Inferior parietal cortex (tissue), 1 donor: ENCODE results near the gene GIMD1.
A peak's percentile ranks its signal among the peaks of the same experiment; 100 is the strongest.
"Not testable (repeated sequence)": the region's sequence is repeated elsewhere in the genome, so short reads cannot be mapped to it uniquely, and the experiment has no call there.

Experiments used
- DNase-seq: peaks from one replicate; pipeline ENCODE4 v3.0.0-alpha.2; 2016; ENCODE audit errors: extremely low spot score

The GIMD1 gene

DNA sequence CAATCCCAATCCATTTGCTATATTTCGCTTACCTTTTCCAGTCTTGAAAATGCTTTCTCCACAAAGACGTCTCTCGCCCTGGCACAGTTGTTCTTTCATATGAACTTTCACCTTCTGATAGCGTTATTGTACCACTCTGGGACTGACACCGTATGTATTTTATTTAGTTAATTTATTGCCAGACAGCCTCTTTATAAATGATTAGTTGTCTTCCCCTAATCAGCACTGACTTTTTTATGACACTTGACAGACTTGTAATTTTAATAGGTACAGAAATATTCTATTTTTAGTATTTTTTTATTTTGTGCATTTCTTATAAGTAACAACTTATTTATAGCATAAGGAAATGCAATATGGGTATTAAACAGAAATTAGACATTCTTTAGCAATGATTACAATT lies at the start of gene GIMD1:
Gene GIMD1, minus strand, starts transcription at position 101 of the 400 bp plus-strand sequence. CDS start 1,343 bp downstream, outside the sequence.
- no peak for DNase-seq

- no peak for DNase-seq
These were observed 45.8 kb upstream of the GIMD1 start for GRCh38 chr4:106414366-106414765.

DNA sequence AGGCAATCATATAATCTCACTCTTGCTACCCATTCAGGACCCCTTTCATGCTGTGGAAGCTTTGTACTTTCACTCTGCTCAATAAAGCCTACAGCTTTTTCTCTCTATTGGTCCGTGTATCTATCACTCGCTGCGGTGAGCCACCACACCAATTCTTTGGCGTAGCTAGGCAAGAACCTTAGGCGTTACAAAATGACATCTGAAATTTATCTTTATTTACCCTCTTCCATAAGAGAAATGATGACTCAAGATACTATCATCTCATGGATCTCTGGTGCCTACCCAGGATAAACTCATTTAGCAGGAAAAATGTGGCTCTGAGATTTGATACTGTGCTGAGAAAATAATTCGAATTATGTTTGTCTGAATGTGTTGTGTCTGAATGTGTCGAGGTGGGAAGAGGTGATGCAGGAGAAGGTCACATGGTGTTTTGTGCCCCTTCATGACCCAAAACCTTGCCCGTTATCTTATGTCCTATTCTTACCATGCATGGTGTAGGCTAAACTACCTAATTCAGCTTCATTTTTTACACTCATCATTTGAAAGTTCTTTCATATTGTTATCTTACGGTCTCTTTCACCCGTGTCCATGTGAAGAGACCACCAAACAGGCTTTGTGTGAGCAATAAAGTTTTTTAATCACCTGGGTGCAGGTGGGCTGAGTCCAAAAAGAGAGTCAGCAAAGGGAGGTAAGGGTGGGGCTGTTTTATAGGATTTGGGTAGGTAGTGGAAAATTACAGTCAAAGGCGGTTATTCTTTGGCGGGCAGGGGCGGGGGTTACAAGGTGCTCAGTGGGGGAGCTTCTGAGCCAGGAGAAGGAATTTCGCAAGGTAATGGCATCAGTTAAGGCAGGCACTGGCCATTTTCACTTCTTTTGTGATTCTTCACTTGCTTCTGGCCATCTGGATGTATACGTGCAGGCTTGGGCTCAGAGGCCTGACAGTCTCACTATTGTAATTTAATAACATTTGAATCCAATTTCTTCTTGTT lies 41.6 kb upstream of the GIMD1 start:
- DNase-seq, result no peak

- DNase-seq, result not testable (repeated sequence)
These were observed 39.4 kb upstream of the GIMD1 start for GRCh38 chr4:106408004-106408403.

- no peak for DNase-seq
These were observed 32.6 kb upstream of the GIMD1 start for GRCh38 chr4:106401157-106401556.

DNA sequence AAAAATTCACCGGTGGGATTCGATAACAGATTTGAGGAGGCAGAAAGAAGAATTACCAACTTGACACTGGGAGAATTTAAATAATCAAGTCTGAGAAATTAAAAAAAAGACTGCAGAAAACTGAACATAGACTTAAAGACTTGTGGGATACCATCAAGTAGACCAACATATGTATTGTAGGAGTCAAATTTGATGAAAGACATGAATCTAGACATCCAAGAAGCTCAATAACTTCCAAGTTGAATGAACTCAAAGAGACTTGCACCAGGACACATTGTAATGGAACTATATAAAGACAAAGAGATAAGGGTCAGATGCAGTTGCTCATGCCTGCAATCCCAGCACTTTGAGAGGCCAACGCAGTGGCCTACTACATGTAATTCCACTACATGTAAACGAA lies 30.3 kb upstream of the GIMD1 start:
- not testable (repeated sequence) for DNase-seq

- DNase-seq, result no peak
These were observed 27.0 kb upstream of the GIMD1 start for GRCh38 chr4:106395582-106395981.

DNA sequence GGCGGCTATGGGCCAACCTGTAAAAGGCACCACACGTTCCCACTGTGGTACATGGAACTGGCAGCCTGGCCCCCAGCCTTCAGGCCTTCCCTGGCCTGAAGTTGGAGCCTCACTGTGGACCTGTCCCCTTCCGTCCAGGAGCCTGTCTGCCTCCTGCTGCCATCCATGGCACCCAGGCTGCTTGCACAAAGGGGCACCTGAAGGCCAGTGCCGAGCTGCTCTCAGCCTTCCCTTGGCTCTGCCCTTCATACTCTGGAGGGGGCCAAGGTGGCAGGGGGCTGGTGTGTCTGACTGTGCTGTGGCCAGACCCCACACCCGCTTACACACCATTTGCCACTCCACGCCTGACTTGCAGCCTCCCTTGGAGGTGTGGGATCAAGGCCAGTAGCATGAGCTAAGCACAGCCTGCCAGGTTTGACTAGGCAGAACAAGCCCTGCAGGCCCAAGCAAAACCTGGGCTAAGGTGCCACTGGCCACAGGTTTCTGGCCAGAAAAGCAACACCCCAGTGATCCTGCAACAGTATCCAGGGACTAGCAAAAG lies 17.3 kb upstream of the GIMD1 start:
- no peak for DNase-seq

DNA sequence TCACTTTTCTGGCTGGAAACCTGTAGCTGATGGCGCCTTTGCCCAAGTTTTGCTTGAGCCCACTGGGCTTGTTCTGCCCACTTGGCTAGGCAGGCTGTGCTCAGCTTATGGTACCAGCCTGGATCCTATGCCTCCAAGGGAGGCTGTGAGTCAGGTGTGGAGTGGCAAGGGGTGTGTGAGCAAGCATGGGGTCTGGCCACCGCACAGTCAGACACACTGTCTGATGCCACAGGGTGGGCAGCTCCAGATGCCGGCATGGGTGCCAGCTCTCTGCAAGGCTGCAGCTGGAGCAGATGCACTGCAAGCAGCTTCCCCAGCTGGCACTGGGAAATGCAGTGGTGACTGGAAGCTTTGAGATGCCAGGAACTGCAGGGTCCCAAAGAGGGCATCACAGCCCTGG lies 16.3 kb upstream of the GIMD1 start:
- DNase-seq, result no peak

GRCh38 chr4:106380179-106380578 lies 11.6 kb upstream of the GIMD1 start:
- no peak for DNase-seq

- DNase-seq, result no peak
These were observed 4.4 kb upstream of the GIMD1 start for GRCh38 chr4:106373026-106373425.

GRCh38 chr4:106371161-106371560 lies 2.6 kb upstream of the GIMD1 start:
- DNase-seq, result no peak

DNA sequence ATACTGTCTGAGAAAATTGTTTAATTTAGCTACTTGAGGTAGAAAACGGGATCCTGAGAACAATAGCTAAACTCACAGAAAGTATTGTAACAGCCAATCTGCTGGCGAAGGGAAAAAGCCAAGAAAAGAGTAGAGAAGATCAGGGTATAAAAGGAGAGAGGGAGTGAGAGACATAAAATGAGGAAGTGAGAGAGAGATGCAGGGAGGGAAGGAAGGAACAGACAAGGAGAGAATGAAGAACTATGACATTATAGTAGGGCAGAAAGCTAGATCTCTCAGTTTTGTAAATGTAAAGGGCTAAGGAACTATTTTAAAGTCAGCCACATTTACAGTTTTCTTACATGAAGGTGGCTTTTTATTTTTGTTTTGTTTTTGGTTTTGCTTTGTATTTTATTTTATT lies 1.6 kb upstream of the GIMD1 start:
- no peak for DNase-seq

- DNase-seq, result peak; percentile 66
These were observed 980 bp upstream of the GIMD1 start for GRCh38 chr4:106369456-106370060.

DNA sequence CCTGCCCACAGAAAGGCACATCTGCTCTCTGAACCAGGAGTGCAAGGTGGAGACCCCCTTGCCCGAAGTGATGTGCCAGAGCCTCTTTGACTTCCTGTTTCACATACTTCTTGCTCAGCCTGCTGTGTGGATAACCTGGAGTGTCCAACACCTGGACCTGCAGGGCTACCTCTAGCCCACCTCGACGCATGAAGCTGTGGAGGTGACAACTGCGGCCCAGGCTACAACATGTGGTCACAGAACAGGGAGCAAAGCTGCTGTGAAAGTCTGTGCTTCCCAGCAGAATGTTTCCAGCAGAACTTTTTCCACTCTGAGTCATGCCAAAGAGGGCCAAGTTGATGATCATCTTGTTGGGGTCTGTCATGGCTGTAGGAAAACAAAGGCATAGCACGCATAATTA lies 1.5 kb downstream of the GIMD1 start:
- DNase-seq, result no peak

DNA sequence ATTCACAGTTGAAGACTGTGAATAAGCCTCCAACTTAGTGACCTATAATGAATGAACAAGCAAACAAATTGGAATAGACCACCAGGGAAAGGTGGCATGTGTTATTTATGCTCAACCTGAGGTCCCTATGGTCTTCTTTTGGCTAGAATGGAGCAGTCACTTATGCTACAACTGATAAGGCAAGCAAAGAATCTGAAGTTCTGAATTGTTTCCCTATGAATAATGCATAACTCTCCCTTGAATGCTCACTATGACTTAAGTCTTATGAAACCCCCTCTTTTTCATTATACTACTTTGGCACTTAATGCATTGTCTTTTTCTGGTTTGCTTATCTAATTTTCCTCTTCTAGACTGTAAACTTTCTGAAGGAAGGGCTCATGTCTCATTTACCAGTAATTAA lies 2.6 kb downstream of the GIMD1 start:
- DNase-seq, result no peak

- peak; percentile 23 for DNase-seq
These were observed 3.0 kb downstream of the GIMD1 start for GRCh38 chr4:106365613-106366012.

- DNase-seq, result no peak
These were observed 4.3 kb downstream of the GIMD1 start for GRCh38 chr4:106364282-106364681.

- no peak for DNase-seq
These were observed 6.3 kb downstream of the GIMD1 start for GRCh38 chr4:106362086-106362825.

DNA sequence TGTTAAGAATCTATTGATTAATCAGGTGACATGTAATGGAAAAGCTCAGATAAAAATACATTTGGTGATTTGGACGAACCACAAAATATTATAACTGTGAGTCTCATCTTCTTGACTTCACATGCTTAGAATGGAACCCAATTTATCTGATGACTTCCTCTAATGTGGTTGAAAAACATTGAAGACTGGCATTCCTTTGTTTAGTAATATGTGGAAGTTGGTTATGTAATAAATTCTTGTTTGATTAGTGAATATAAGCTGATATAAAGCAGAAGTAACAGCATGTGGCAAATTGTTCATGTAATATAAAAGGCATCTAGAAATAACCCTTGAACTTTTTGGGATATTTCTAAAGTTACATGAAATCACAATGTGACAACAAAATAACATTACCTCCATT lies 9.7 kb downstream of the GIMD1 start:
- DNase-seq, result no peak

DNA sequence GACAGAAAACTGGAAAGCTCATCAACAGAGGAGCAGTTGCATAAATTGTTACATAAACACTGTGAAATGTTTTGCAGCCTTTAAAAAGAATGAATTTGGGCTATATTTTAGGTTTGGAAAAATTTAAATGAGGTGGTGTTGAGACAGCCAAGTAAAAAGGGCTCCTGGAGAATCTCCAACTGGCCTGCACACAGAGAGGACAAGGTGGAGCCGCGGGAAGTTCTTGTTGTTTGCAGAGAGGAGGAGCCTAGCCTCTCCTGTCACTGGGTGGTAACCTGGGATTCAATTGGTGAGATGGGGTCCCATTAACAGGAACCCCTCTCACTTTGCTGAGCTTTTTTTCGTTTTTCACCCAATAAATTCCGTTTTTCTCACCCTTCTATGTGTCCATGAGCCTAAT lies 13.4 kb downstream of the GIMD1 start:
- peak; percentile 29 for DNase-seq

- DNase-seq, result no peak
These were observed 14.8 kb downstream of the GIMD1 start for GRCh38 chr4:106353786-106354185.
